Stimulated activated CD4-positive, alpha-beta T cell treated with anti-CD3 and anti-CD28 coated beads, Interleukin-2, amount 100 ng/mL, for 48 hours (primary cell): ENCODE data around the gene RAB5IF.
"Not testable (repeated sequence)": the region's sequence is repeated elsewhere in the genome, so short reads cannot be mapped to it uniquely, and the experiment has no call there.

Experiments used
- DNase-seq, 2 donors: peaks; one replicate each; pipeline ENCODE4 v3.0.0-alpha.2; 2020

RAB5IF gene

GRCh38 chr20:36587388-36588070 lies 18.1 kb upstream of the RAB5IF start:
- no peak for DNase-seq

DNA sequence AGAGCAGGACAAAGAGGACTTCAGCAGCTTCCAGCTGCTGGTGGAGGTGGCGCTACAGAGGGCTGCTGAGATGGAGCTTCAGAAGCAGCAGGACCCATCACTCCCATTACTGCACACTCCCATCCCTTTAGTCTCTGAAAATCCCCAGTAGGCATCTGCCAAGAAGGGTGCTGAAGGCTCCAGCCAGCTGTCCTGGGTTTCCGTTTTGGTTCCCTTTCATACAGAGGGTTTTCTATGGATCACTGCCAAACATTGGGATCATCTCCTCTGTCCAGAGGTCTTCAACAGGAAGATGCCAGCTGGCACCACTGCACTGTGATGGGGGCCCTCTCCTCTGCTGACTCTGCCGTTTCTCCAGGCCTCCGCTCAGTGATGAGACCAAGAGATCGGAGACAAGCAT lies 14.3 kb upstream of the RAB5IF start:
- no peak for DNase-seq

GRCh38 chr20:36591854-36592641 lies 13.5 kb upstream of the RAB5IF start:
- no peak for DNase-seq

GRCh38 chr20:36593347-36593929 lies 12.1 kb upstream of the RAB5IF start:
- DNase-seq, result no peak

- no peak for DNase-seq
These were observed 5.7 kb upstream of the RAB5IF start for GRCh38 chr20:36599912-36600345.

GRCh38 chr20:36601540-36601939 lies 4.0 kb upstream of the RAB5IF start:
- DNase-seq, result no peak

DNA sequence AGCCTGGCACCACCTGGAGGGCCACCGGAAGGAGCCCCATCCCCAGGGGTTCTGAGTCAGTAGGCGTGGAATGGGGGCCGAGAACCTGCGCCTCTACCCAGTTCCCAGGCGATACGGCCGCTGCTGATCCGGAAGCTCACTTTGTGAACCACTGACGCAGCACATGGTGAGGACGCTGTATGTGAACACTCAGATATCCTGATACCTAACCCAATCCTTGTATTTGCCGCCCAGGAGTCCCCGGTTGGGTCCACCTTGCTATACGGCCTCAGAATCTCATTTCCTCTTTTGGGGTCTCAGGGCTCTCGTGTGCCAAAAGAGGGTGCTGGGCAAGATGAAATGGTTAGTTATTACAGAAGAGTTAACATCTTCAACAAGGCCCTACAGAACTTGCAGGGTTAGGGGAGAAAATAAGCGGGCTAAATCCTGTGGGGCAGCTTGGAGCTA lies 604 bp upstream of the RAB5IF start:
- peak; percentile 25 to 26 for DNase-seq

- no peak for DNase-seq
These were observed 833 bp downstream of the RAB5IF start for GRCh38 chr20:36606158-36607066.

- no peak for DNase-seq
These were observed 2.2 kb downstream of the RAB5IF start for GRCh38 chr20:36607586-36608387.

- DNase-seq, result not testable (repeated sequence)
These were observed 2.8 kb downstream of the RAB5IF start for GRCh38 chr20:36608388-36608728.

DNA sequence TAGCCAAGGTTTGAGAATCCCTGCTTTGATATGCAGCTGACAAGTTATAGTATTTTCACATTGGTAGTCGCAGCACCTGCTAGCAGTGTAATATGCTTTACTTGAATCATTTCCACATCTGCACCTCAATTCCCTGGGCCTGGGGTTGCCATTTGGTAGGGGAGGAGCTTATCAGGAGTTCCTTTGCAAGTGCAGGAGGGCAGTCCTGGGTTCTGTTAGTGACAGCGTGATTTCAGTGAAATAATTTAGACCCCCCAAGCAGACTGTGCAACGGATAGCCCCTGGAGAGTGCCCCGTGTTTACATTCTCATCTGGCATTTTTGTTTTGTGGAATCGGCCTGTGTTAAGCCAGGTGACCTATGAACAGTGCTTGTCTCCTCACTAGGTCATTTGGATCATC lies 6.0 kb downstream of the RAB5IF start:
- DNase-seq, result no peak

DNA sequence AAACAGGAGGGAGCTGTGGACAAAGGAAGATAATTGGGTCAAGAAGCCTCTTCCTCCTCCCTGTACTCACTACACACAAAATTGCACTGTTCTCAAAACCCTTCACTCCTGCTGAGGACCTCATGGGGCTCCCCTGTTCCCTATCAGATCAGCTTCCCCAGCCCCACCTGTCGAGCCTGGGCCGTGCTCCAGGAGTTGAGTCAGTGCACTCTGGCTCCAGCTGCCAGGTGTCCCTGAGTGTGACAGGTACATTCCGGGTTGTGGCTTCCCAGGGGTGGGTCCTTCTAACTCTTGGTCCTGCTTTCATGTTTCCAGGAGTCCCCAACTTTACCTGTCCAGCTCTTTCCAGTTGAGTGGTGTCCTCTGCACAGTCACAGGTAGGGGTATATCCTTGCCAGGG lies 8.4 kb downstream of the RAB5IF start:
- no peak for DNase-seq

- DNase-seq, result no peak
These were observed 9.4 kb downstream of the RAB5IF start for GRCh38 chr20:36614781-36615557.

- DNase-seq, result no peak
These were observed 15.3 kb downstream of the RAB5IF start for GRCh38 chr20:36620917-36621316.

GRCh38 chr20:36623444-36623843 lies 17.9 kb downstream of the RAB5IF start:
- no peak for DNase-seq

- no peak for DNase-seq
These were observed 18.7 kb downstream of the RAB5IF start for GRCh38 chr20:36624068-36624943.

GRCh38 chr20:36624944-36625324 lies 19.4 kb downstream of the RAB5IF start:
- no peak for DNase-seq

DNA sequence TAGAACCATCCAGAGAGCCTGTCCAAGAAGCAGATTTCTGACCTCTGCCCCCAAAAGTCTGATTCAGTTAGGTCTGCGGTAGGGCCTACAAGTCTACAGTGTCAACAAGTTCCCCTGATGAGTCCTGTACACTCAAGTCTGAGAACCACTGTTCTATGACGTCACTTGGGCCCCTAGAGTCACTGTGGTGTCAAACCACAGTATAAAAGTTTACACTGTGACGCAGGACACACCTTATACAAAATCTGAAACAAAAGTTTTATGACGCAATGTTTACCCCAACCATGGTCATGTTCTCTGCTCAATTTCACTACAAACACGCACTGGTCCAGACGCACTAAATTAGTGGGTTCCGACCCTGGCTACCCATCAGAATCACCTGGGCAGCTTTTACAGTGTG lies 22.5 kb downstream of the RAB5IF start:
- no peak for DNase-seq

GRCh38 chr20:36629719-36630681 lies 24.4 kb downstream of the RAB5IF start:
- DNase-seq, result peak; percentile 31 to 39
